NCI-H1930 (cell line): Measurements from ENCODE around the gene MALAT1.
"Not testable (repeated sequence)": the region's sequence is repeated elsewhere in the genome, so short reads cannot be mapped to it uniquely, and the experiment has no call there.

Experiments used
- DNase-seq, 2 experiments: peaks; one replicate each; lab custom pipeline; 2025; lab: John Stamatoyannopoulos, UW

Gene MALAT1

DNA sequence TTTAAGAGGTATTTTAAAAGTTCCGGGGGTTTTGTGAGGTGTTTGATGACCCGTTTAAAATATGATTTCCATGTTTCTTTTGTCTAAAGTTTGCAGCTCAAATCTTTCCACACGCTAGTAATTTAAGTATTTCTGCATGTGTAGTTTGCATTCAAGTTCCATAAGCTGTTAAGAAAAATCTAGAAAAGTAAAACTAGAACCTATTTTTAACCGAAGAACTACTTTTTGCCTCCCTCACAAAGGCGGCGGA is 193 bp upstream of the MALAT1 start:
- no peak for DNase-seq

DNA sequence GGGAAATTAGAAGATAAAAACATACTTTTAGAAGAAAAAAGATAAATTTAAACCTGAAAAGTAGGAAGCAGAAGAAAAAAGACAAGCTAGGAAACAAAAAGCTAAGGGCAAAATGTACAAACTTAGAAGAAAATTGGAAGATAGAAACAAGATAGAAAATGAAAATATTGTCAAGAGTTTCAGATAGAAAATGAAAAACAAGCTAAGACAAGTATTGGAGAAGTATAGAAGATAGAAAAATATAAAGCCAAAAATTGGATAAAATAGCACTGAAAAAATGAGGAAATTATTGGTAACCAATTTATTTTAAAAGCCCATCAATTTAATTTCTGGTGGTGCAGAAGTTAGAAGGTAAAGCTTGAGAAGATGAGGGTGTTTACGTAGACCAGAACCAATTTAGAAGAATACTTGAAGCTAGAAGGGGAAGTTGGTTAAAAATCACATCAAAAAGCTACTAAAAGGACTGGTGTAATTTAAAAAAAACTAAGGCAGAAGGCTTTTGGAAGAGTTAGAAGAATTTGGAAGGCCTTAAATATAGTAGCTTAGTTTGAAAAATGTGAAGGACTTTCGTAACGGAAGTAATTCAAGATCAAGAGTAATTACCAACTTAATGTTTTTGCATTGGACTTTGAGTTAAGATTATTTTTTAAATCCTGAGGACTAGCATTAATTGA is 1.0 kb downstream of the MALAT1 start:
- DNase-seq = no peak

DNA sequence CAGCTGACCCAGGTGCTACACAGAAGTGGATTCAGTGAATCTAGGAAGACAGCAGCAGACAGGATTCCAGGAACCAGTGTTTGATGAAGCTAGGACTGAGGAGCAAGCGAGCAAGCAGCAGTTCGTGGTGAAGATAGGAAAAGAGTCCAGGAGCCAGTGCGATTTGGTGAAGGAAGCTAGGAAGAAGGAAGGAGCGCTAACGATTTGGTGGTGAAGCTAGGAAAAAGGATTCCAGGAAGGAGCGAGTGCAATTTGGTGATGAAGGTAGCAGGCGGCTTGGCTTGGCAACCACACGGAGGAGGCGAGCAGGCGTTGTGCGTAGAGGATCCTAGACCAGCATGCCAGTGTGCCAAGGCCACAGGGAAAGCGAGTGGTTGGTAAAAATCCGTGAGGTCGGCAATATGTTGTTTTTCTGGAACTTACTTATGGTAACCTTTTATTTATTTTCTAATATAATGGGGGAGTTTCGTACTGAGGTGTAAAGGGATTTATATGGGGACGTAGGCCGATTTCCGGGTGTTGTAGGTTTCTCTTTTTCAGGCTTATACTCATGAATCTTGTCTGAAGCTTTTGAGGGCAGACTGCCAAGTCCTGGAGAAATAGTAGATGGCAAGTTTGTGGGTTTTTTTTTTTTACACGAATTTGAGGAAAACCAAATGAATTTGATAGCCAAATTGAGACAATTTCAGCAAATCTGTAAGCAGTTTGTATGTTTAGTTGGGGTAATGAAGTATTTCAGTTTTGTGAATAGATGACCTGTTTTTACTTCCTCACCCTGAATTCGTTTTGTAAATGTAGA is 1.7 kb downstream of the MALAT1 start:
- DNase-seq = no peak

DNA sequence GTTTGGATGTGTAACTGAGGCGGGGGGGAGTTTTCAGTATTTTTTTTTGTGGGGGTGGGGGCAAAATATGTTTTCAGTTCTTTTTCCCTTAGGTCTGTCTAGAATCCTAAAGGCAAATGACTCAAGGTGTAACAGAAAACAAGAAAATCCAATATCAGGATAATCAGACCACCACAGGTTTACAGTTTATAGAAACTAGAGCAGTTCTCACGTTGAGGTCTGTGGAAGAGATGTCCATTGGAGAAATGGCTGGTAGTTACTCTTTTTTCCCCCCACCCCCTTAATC is 2.3 kb downstream of the MALAT1 start:
- DNase-seq = no peak

DNA sequence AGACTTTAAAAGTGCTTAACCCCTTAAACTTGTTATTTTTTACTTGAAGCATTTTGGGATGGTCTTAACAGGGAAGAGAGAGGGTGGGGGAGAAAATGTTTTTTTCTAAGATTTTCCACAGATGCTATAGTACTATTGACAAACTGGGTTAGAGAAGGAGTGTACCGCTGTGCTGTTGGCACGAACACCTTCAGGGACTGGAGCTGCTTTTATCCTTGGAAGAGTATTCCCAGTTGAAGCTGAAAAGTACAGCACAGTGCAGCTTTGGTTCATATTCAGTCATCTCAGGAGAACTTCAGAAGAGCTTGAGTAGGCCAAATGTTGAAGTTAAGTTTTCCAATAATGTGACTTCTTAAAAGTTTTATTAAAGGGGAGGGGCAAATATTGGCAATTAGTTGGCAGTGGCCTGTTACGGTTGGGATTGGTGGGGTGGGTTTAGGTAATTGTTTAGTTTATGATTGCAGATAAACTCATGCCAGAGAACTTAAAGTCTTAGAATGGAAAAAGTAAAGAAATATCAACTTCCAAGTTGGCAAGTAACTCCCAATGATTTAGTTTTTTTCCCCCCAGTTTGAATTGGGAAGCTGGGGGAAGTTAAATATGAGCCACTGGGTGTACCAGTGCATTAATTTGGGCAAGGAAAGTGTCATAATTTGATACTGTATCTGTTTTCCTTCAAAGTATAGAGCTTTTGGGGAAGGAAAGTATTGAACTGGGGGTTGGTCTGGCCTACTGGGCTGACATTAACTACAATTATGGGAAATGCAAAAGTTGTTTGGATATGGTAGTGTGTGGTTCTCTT is 2.8 kb downstream of the MALAT1 start:
- DNase-seq = no peak

DNA sequence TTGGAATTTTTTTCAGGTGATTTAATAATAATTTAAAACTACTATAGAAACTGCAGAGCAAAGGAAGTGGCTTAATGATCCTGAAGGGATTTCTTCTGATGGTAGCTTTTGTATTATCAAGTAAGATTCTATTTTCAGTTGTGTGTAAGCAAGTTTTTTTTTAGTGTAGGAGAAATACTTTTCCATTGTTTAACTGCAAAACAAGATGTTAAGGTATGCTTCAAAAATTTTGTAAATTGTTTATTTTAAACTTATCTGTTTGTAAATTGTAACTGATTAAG is 3.4 kb downstream of the MALAT1 start:
- no peak for DNase-seq

DNA sequence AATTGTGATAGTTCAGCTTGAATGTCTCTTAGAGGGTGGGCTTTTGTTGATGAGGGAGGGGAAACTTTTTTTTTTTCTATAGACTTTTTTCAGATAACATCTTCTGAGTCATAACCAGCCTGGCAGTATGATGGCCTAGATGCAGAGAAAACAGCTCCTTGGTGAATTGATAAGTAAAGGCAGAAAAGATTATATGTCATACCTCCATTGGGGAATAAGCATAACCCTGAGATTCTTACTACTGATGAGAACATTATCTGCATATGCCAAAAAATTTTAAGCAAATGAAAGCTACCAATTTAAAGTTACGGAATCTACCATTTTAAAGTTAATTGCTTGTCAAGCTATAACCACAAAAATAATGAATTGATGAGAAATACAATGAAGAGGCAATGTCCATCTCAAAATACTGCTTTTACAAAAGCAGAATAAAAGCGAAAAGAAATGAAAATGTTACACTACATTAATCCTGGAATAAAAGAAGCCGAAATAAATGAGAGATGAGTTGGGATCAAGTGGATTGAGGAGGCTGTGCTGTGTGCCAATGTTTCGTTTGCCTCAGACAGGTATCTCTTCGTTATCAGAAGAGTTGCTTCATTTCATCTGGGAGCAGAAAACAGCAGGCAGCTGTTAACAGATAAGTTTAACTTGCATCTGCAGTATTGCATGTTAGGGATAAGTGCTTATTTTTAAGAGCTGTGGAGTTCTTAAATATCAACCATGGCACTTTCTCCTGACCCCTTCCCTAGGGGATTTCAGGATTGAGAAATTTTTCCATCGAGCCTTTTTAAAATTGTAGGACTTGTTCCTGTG is 3.9 kb downstream of the MALAT1 start:
- DNase-seq = no peak

DNA sequence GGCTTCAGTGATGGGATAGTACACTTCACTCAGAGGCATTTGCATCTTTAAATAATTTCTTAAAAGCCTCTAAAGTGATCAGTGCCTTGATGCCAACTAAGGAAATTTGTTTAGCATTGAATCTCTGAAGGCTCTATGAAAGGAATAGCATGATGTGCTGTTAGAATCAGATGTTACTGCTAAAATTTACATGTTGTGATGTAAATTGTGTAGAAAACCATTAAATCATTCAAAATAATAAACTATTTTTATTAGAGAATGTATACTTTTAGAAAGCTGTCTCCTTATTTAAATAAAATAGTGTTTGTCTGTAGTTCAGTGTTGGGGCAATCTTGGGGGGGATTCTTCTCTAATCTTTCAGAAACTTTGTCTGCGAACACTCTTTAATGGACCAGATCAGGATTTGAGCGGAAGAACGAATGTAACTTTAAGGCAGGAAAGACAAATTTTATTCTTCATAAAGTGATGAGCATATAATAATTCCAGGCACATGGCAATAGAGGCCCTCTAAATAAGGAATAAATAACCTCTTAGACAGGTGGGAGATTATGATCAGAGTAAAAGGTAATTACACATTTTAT is 4.6 kb downstream of the MALAT1 start:
- DNase-seq = no peak

DNA sequence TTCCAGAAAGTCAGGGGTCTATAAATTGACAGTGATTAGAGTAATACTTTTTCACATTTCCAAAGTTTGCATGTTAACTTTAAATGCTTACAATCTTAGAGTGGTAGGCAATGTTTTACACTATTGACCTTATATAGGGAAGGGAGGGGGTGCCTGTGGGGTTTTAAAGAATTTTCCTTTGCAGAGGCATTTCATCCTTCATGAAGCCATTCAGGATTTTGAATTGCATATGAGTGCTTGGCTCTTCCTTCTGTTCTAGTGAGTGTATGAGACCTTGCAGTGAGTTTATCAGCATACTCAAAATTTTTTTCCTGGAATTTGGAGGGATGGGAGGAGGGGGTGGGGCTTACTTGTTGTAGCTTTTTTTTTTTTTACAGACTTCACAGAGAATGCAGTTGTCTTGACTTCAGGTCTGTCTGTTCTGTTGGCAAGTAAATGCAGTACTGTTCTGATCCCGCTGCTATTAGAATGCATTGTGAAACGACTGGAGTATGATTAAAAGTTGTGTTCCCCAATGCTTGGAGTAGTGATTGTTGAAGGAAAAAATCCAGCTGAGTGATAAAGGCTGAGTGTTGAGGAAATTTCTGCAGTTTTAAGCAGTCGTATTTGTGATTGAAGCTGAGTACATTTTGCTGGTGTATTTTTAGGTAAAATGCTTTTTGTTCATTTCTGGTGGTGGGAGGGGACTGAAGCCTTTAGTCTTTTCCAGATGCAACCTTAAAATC is 5.3 kb downstream of the MALAT1 start:
- DNase-seq = no peak

DNA sequence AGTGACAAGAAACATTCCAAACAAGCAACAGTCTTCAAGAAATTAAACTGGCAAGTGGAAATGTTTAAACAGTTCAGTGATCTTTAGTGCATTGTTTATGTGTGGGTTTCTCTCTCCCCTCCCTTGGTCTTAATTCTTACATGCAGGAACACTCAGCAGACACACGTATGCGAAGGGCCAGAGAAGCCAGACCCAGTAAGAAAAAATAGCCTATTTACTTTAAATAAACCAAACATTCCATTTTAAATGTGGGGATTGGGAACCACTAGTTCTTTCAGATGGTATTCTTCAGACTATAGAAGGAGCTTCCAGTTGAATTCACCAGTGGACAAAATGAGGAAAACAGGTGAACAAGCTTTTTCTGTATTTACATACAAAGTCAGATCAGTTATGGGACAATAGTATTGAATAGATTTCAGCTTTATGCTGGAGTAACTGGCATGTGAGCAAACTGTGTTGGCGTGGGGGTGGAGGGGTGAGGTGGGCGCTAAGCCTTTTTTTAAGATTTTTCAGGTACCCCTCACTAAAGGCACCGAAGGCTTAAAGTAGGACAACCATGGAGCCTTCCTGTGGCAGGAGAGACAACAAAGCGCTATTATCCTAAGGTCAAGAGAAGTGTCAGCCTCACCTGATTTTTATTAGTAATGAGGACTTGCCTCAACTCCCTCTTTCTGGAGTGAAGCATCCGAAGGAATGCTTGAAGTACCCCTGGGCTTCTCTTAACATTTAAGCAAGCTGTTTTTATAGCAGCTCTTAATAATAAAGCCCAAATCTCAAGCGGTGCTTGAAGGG is 6.0 kb downstream of the MALAT1 start:
- no peak for DNase-seq

DNA sequence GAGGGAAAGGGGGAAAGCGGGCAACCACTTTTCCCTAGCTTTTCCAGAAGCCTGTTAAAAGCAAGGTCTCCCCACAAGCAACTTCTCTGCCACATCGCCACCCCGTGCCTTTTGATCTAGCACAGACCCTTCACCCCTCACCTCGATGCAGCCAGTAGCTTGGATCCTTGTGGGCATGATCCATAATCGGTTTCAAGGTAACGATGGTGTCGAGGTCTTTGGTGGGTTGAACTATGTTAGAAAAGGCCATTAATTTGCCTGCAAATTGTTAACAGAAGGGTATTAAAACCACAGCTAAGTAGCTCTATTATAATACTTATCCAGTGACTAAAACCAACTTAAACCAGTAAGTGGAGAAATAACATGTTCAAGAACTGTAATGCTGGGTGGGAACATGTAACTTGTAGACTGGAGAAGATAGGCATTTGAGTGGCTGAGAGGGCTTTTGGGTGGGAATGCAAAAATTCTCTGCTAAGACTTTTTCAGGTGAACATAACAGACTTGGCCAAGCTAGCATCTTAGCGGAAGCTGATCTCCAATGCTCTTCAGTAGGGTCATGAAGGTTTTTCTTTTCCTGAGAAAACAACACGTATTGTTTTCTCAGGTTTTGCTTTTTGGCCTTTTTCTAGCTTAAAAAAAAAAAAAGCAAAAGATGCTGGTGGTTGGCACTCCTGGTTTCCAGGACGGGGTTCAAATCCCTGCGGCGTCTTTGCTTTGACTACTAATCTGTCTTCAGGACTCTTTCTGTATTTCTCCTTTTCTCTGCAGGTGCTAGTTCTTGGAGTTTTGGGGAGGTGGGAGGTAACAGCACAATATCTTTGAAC is 6.8 kb downstream of the MALAT1 start:
- no peak for DNase-seq

DNA sequence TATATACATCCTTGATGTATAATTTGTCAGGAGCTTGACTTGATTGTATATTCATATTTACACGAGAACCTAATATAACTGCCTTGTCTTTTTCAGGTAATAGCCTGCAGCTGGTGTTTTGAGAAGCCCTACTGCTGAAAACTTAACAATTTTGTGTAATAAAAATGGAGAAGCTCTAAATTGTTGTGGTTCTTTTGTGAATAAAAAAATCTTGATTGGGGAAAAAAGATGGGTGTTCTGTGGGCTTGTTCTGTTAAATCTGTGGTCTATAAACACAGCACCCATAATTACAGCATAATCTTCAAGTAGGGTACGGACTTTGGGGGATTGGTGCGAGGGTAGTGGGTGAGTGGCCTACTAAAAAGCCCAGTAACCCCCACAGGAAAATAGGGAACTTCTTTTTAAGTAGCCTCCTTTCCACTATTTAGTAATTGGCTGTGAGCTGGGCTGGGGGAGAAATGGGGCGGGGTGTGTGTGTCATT is 7.5 kb downstream of the MALAT1 start:
- DNase-seq = no peak

DNA sequence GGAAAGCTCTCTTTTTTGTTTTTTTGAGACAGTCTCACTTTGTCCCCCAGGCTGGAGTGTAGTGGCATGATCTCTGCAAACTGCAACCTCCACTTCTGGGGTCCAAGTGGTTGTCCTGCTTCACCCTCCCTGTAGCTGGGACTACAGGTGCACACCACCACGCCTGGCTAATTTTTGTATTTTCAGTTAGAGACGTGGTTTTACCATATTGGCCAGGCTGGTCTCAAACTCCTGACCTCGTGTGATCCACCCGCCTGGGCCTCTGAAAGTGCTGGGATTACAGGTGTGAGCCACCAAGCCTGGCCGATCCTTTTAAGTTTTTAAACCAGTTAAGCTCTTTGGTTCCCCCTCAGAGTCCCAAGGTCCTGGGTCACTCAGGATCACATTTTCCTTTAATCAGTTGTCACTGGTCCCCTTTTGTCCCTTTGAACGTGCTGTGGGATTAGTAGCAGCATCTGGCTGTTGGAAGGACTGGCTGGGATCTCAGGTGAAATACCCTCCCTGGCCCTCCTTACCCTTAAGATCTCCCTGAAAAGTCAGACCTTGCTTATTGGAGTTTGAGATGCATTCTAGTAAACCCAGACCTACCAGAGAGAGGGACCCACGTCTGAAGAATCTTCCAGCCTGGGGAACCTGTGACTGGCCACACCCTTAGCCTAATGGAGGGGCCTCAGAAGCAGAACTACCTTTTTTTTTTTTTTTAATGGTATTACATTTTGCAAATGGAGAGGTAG is 8.1 kb downstream of the MALAT1 start:
- peak; percentile 74 to 83 for DNase-seq

DNA sequence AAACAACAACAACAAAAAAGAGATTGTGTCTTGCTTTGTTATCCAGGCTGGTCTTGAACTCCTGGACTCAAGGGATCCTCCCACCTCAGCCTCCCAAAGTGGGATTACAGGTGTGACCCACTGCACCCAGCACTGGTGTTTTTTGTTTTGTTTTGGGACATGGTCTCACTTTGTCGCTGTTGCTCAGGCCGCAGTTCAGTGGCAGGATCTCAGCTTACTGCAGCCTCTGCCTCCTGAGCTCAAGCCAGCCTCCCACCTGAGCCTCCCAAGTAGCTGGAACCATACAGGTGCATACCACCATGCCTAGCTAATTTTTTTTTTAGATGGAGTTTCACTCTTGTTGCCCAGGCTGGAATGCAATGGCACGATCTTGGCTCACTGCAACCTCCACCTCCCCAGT is 13.5 kb downstream of the MALAT1 start:
- DNase-seq = not testable (repeated sequence)

DNA sequence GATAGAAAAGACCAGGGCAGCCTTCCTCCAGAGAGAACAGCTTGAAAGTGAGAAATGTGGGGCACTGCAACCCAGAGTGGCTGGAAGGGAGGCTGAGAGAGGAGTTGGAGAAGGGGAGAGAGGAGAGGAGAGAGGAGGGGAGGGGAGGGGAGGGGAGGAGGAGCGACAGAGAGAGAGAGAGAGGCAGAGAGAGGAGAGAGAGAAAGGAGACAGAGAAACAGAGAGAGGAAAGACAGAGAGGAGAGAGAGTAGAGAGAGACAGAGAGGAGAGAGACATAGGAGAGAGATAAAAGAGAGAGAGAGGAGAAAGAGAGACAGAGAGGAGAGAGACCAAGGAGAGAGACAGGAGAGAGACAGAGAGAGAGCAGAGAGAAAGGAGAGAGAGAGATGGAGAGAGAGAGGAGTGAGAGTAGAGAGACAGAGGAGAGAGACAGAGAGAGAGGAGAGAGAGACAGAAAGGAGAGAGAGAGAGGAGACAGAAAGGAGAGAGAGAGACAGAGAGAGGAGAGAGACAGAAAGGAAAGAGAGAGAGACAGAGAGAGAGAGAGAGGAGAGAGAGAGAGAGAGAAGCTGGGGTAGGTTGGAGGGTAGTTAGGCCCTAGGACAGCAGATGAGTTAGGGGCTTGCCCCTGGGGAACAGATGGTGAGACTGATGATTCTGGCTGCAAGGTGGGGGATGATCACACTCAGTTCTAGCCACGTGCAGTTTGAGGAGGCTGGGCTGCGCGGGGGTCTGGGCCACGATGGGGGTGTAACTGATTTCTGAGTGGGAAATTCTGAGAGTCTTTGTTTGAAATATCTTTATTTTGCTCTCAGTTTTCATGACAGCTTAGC is 17.5 kb downstream of the MALAT1 start:
- DNase-seq = no peak

DNA sequence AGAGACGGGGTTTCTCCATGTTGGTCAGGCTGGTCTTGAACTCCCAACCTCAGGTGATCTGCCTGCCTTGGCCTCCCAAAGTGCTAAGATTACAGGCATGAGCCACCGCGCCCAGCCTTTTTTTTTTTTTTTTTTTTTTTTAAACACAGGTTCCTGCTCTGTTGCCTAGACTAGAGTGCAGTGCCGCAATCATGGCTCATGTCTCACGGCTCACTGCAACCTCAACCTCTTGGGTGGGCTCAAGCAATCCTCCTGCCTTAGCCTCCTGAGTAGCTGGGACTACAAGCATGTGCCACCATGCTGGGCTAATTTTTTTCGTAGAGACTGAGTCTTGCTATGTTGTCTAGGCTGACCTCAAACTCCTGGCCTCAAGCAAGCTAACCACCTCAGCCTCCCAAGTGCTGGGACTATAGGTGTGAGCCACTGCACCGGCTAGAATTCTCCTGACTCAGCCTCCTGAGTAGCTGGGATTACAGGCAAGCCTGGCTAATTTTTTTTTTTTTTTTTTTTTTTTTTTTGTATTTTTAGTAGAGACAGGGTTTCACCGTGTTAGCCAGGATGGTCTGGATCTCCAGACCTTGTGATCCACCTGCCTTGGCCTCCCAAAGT is 20.2 kb downstream of the MALAT1 start:
- DNase-seq = not testable (repeated sequence)

DNA sequence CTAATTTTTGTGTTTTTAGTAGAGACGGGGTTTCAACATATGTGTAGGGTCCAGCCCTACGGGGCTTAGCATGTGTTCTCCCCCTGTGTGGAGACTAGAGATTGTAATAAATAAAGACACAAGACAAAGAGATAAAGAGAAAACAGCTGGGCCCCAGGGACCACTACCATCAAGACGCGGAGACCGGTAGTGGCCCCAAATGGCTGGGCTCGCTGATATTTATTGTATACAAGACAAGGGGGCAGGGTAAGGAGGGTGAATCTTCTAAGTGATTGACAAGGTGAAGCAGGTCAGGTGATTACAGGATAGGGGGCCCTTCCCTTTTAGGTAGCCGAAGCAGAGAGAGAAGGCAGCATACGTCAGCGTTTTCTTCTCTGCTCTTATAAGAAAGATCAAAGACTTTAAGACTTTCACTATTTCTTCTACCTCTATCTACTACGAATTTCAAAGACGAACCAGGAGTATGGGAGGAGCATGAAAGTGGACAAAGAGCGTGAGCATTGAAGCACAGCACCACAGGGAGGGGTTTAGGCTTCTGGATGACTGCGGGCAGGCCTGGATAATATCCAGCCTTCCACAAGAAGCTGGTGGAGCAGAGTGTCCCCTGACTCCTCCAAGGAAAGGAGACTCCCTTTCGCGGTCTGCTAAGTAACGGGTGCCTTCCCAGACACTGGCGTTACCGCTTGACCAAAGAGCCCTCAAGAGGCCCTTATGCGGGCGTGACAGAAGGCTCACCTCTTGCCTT is 23.1 kb downstream of the MALAT1 start:
- DNase-seq = not testable (repeated sequence)
